Retinal pigment epithelial cell (primary cell): ENCODE data around the gene CAMSAP3.

ENCODE experiments used
- DNase-seq: peaks from one replicate; pipeline ENCODE4 v3.0.0-alpha.2; 2010; ENCODE audit warnings: low read depth
- H3K4me3 ChIP-seq: 2 replicates; pipeline ENCODE4 v1.5.1; 2011; ENCODE audit warnings: mild to moderate bottlenecking, low read length, control low read depth, moderate library complexity
- TF ChIP-seq, protein P1 (sequence below): conservative IDR thresholded peaks from 2 replicates; pipeline ENCODE4 v1.5.1; 2011; ENCODE audit warnings: low read depth, low read length, control low read depth, inconsistent platforms

Gene CAMSAP3, protein sequence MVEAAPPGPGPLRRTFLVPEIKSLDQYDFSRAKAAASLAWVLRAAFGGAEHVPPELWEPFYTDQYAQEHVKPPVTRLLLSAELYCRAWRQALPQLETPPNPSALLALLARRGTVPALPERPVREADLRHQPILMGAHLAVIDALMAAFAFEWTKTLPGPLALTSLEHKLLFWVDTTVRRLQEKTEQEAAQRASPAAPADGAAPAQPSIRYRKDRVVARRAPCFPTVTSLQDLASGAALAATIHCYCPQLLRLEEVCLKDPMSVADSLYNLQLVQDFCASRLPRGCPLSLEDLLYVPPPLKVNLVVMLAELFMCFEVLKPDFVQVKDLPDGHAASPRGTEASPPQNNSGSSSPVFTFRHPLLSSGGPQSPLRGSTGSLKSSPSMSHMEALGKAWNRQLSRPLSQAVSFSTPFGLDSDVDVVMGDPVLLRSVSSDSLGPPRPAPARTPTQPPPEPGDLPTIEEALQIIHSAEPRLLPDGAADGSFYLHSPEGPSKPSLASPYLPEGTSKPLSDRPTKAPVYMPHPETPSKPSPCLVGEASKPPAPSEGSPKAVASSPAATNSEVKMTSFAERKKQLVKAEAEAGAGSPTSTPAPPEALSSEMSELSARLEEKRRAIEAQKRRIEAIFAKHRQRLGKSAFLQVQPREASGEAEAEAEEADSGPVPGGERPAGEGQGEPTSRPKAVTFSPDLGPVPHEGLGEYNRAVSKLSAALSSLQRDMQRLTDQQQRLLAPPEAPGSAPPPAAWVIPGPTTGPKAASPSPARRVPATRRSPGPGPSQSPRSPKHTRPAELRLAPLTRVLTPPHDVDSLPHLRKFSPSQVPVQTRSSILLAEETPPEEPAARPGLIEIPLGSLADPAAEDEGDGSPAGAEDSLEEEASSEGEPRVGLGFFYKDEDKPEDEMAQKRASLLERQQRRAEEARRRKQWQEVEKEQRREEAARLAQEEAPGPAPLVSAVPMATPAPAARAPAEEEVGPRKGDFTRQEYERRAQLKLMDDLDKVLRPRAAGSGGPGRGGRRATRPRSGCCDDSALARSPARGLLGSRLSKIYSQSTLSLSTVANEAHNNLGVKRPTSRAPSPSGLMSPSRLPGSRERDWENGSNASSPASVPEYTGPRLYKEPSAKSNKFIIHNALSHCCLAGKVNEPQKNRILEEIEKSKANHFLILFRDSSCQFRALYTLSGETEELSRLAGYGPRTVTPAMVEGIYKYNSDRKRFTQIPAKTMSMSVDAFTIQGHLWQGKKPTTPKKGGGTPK

DNA sequence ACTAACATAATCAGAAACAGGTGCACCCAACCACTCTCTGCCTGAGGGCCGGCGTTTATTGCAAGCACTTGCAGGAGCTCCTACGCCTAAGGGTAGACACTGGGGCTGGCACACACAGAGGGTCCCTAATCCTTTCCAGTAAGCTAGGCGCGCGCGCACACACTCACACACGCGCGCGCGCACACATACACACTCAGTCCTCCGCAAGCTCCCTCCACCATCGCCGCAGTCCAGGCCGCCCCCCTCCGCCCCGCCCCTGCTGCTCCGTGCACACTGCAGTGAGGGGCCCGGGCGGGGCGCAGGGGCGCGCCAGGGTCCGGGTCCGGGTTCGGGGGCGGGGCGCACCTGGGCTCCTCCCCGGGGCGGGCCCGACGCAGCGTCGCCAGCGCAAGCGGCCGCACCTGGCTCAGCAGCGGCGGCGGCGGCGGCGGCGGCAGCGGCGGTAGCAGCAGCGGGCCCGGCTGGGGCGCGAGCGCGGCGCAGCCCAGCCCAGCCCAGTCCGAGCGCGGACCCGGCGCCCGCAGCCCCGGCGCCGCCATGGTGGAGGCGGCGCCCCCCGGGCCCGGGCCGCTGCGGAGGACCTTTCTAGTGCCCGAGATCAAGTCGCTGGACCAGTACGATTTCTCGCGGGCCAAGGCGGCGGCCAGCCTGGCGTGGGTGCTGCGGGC, at the start of gene CAMSAP3:
Gene CAMSAP3 (plus strand): TSS at position 398 of the 668 bp plus-strand sequence. CDS start 140 bp downstream, at position 538.
- TF ChIP-seq, protein P1, sequence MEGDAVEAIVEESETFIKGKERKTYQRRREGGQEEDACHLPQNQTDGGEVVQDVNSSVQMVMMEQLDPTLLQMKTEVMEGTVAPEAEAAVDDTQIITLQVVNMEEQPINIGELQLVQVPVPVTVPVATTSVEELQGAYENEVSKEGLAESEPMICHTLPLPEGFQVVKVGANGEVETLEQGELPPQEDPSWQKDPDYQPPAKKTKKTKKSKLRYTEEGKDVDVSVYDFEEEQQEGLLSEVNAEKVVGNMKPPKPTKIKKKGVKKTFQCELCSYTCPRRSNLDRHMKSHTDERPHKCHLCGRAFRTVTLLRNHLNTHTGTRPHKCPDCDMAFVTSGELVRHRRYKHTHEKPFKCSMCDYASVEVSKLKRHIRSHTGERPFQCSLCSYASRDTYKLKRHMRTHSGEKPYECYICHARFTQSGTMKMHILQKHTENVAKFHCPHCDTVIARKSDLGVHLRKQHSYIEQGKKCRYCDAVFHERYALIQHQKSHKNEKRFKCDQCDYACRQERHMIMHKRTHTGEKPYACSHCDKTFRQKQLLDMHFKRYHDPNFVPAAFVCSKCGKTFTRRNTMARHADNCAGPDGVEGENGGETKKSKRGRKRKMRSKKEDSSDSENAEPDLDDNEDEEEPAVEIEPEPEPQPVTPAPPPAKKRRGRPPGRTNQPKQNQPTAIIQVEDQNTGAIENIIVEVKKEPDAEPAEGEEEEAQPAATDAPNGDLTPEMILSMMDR = no peak
- DNase-seq = peak; percentile 9
- H3K4me3 ChIP-seq = peak within 1 kb of the TSS; percentile 57

DNA sequence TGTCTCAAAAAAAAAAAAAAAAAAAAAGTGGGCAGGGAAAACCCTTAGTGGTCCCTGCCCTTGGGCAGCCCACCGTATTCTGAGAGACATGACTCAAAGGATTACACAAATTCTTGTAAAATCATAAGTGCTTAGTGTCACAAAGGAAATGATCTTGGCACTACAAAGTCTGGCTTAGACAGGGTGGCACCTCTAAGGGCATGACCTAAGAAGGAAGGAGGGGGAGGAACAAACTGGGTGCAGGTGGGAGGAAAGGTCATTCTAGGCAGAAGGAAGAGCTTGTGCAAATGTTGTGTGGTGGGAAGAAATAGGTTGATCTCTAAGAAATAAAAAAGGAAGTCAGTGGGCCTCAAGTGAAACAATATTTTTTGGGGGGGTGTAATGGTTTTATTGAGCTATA, 49.8 kb upstream of the CAMSAP3 start:
- no peak for DNase-seq
- H3K4me3 ChIP-seq = no peak overlapping the region
- TF ChIP-seq, protein P1 = no peak

DNA sequence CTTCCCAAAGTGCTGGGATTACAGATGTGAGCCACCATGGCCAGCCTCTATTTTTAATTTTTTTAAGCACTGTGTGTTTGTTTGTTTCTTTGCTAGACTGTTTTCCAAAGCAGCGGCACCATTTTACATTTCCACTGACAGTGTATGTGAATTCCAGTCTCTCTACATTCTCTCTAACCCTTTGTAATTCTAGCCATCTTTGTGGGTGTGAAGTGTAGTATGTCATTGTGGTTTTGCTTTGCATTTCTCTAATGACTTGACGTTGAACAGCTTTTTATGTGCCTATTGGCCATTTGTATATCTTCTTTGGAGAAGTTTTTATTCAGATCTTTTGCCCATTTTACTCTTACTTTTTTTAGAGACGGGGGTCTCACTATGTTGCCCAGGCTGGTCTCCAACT, 48.5 kb upstream of the CAMSAP3 start:
- no peak overlapping the region for H3K4me3 ChIP-seq
- DNase-seq = no peak
- TF ChIP-seq, protein P1 = no peak

DNA sequence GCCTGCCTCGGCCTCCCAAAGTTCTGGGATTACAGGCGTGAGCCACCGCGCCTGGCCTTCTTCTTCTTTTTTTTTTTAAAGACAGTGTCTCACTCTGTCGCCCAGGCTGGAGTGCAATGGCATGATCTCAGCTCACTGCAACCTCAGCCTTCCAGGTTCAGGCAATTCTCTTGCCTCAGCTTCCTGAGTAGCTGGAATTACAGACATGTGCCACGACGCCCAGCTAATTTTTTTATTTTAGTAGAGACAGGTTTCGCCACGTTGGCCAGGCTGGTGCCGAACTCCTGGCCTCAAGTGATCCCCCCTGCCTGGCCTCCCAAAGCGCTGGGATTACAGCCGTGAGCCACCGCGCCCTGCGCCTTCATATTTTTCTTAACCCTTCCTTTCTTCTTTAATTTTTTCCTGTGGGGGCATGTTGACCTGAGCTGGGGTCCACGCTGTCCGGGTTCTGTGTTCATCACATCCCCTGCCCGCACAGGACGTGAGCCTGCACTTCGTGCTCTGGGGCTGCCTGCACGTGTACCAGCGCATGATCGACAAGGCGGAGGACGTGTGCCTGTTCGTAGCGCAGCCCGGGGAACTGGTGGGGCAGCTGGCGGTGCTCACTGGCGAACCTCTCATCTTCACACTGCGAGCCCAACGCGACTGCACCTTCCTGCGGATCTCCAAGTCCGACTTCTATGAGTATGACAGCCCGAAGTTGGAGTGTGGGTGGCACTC, 46.1 kb upstream of the CAMSAP3 start:
- no peak for DNase-seq
- TF ChIP-seq, protein P1 = no peak
- H3K4me3 ChIP-seq = no peak overlapping the region

DNA sequence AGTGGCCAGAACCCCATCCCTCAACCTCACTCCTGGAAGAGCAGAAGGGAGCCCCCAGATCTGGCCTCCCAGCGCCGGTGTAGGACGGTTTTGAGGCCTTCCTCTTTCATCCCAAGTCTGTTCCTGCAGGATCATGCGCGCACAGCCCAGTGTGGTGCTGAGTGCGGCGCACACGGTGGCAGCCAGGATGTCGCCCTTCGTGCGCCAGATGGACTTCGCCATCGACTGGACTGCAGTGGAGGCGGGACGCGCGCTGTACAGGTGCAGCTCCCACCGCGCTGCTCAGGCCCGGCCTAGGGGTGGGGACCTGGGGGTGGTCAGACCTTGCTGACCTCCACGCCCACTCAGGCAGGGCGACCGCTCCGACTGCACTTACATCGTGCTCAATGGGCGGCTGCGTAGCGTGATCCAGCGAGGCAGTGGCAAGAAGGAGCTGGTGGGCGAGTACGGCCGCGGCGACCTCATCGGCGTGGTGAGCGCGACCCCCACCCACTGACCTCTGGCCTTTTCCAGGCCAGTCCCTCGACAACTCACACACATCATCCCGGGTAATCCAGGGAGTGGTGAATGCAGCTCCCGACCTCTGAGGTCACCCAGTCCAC, 45.4 kb upstream of the CAMSAP3 start:
- H3K4me3 ChIP-seq = no peak overlapping the region
- no peak for DNase-seq
- TF ChIP-seq, protein P1 = no peak
